Nephron (organoid): ENCODE results near the gene RPS27L.

Source experiments
- H3K27ac Mint-ChIP-seq, 3 experiments: 2 replicates each; pipeline ENCODE4 v1.8.0; 2020; ENCODE audit warnings: mixed read lengths in 3 of 3, mild to moderate bottlenecking in 2 of 3, moderate library complexity in 1 of 3
- H3K27me3 Mint-ChIP-seq: 2 replicates; pipeline ENCODE4 v1.8.0; 2021; ENCODE audit warnings: low read depth, mild to moderate bottlenecking, moderate library complexity, mixed read lengths
- H3K36me3 Mint-ChIP-seq: 2 replicates; pipeline ENCODE4 v1.8.0; 2020; ENCODE audit warnings: low read depth, mixed read lengths
- H3K4me1 Mint-ChIP-seq: 2 replicates; pipeline ENCODE4 v1.8.0; 2020; ENCODE audit warnings: mixed read lengths
- H3K4me3 Mint-ChIP-seq, 3 experiments: 2 replicates each; pipeline ENCODE4 v1.8.0; 2020; ENCODE audit warnings: mild to moderate bottlenecking in 3 of 3, mixed read lengths in 3 of 3, moderate library complexity in 2 of 3
- H3K9me3 Mint-ChIP-seq: 2 replicates; pipeline ENCODE4 v1.8.0; 2020; ENCODE audit warnings: mixed read lengths
- CTCF ChIP-seq, 3 experiments: fragments of 200-600 bp; sonication (generic); IDR thresholded peaks; one replicate each; pipeline ENCODE4 v1.5.0; 2021; ENCODE audit warnings: antibody characterized with exemption in 3 of 3; ENCODE audit not compliant: unreplicated experiment in 3 of 3

The RPS27L gene

GRCh38 chr15:63140936-63141335 lies 16.3 kb downstream of the RPS27L start:
- TF ChIP-seq CTCF (IDR thresholded peaks at IDR 0.05; ENCODE audit: unreplicated experiment in 3 of 3) = no peak
- no peaks in the 10 kb centered on the region for H3K27me3 Mint-ChIP-seq
- H3K9me3 Mint-ChIP-seq = no peaks in the 10 kb centered on the region
- no peak overlapping the region for H3K4me3 Mint-ChIP-seq
- no peak overlapping the region for H3K27ac Mint-ChIP-seq
- peaks cover 25% of the 10 kb centered on the region for H3K36me3 Mint-ChIP-seq
- H3K4me1 Mint-ChIP-seq = peaks cover 4% of the 10 kb centered on the region

DNA sequence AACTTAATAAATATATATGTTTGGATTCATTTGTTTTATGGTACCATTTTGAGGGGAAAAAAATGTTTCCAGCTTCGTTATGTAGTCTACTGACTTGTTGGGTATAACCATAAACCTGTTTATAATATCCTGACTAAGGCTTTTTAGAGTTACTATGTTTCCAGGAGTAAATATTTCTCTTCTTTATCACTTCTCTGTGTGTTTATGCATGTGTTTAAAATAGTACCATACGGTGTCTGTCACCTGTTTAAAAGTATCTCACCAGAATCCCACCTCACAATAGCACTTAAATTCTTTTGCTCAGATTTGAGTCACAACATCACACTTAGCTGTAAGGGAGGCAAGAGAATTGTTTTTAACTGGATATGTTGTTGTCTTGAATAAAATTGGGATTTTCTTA lies 20.5 kb downstream of the RPS27L start:
- Mint-ChIP-seq H3K27me3 (no peaks in the 10 kb centered on the region), H3K4me3 (no peak overlapping the region)

DNA sequence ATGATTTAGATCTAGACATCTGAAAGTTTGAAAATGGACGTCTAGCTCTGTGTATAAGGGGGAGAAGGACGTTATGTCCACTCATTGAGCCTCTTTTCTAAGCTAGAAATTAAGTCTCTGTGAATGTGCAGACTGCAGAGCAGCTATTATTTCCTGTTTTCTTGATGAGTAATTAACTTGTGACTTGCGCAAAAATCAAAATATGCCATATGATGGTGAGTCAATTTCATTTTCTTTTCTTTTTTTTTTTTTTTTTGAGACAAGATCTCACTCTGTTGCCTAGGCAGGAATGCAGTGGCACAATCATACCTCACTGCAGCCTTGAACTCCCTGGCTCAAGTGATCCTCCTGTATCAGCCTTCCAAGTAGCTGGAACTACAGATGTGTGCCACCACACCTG lies 21.5 kb downstream of the RPS27L start:
- H3K27me3 Mint-ChIP-seq = no peaks in the 10 kb centered on the region
- H3K27ac Mint-ChIP-seq = no peak overlapping the region
- peaks cover 5% of the 10 kb centered on the region for H3K36me3 Mint-ChIP-seq
- no peaks in the 10 kb centered on the region for H3K9me3 Mint-ChIP-seq
- TF ChIP-seq CTCF (IDR thresholded peaks at IDR 0.05; ENCODE audit: unreplicated experiment in 3 of 3) = no peak
- no peak overlapping the region for H3K4me3 Mint-ChIP-seq
- H3K4me1 Mint-ChIP-seq = peaks cover 4% of the 10 kb centered on the region

More for the DNA sequence above, 20.5 kb downstream of the RPS27L start:
- Mint-ChIP-seq H3K9me3 (no peaks in the 10 kb centered on the region), H3K4me1 (peaks cover 4% of the 10 kb centered on the region), H3K27ac (no peak overlapping the region), H3K36me3 (peaks cover 8% of the 10 kb centered on the region)
- TF ChIP-seq CTCF (IDR thresholded peaks at IDR 0.05; ENCODE audit: unreplicated experiment in 3 of 3) = no peak

DNA sequence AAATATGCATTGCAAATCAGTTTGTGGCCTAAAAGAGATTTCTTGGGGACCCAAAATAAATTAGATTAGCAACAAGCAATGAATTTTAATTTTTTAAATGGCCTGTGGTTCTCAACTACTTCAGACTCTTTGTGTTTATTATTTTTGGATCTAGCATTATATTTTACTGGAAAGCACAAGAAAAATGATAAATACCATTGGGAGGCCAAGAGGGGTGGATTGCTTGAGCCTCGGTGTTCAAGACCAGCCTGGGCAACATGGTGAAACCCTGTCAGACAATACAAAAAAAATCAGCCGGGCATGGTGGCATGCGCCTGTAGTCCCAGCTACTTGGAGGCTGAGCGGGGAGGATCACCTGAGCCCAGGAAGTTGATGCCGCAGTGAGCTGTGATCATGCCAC lies 22.0 kb downstream of the RPS27L start:
- H3K4me1 Mint-ChIP-seq = peaks cover 4% of the 10 kb centered on the region
- H3K27me3 Mint-ChIP-seq = no peaks in the 10 kb centered on the region
- no peaks in the 10 kb centered on the region for H3K9me3 Mint-ChIP-seq
- no peak overlapping the region for H3K4me3 Mint-ChIP-seq
- H3K27ac Mint-ChIP-seq = no peak overlapping the region
- no peak for TF ChIP-seq CTCF (IDR thresholded peaks at IDR 0.05; ENCODE audit: unreplicated experiment in 3 of 3)
- H3K36me3 Mint-ChIP-seq = peaks cover 5% of the 10 kb centered on the region

DNA sequence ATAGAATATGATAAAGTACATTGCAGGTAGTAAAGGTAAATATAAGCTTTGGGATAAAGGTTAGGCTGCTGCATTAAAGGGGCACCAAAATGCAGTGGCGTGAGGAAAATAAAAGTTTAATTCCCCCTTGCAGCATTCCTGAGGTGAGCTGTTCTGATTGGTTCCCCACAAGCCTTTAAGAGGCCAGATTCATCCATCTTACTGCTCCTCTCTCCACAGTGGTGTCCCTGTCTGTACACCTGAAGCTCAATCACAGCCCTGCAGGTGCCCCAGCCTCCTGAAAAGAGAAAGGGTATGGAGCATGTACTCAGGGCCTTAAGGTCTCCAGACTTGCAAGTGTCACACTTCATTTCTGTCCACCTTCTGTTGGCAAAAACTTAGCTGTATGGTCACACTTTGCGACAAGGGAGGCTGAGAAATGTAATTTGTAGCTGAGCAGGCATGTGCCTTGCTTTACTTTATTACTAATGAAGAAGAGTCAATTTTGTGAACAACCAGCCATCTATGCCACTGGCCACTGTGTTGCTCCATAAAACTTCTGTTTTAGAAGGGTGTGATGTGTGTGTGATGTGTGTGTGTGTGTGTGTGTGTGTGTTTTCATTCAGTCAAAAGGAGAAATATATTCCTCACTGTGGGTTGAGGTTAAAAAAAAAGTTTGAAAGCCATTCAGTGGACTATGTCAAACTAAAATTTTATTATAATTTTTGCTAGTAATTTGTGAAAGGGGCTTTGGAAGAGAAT lies 22.9 kb downstream of the RPS27L start:
- Mint-ChIP-seq H3K9me3 (no peaks in the 10 kb centered on the region), H3K4me1 (peaks cover 4% of the 10 kb centered on the region), H3K27me3 (no peaks in the 10 kb centered on the region), H3K27ac (no peak overlapping the region), H3K4me3 (no peak overlapping the region), H3K36me3 (peaks cover 7% of the 10 kb centered on the region)
- TF ChIP-seq CTCF (IDR thresholded peaks at IDR 0.05; ENCODE audit: unreplicated experiment in 3 of 3) = no peak

- H3K4me3 Mint-ChIP-seq = no peak overlapping the region
- no peak for TF ChIP-seq CTCF (IDR thresholded peaks at IDR 0.05; ENCODE audit: unreplicated experiment in 3 of 3)
- no peaks in the 10 kb centered on the region for H3K27me3 Mint-ChIP-seq
- H3K36me3 Mint-ChIP-seq = peaks cover 12% of the 10 kb centered on the region
- H3K9me3 Mint-ChIP-seq = no peaks in the 10 kb centered on the region
- no peak overlapping the region for H3K27ac Mint-ChIP-seq
- H3K4me1 Mint-ChIP-seq = peaks cover 4% of the 10 kb centered on the region
These were observed 23.5 kb downstream of the RPS27L start for GRCh38 chr15:63133786-63134185.
